Heart right ventricle (tissue), 16 donors: ENCODE data around the gene PARD3. TPM values are rescaled to one million over a fixed set of nuclear protein-coding genes. Genes with fewer than 3 reads are reported as not detected.

Source experiments
- ATAC-seq, 8 donors: fragments of 200-7000 bp; cut with Tn5 transposase; one replicate each; pipeline ENCODE4 v1.9.1; 2020; ENCODE audit warnings: mild to moderate bottlenecking in 8 of 8, moderate library complexity in 8 of 8, moderate number of reproducible peaks in 1 of 8
- DNase-seq, 2 donors: peaks; one replicate each; pipeline ENCODE4 v3.0.0-alpha.2; 2020
- H3K27ac ChIP-seq, 10 donors: fragments of 200-600 bp; sonication (generic) in 2 of 10; one replicate each; pipeline versions ENCODE4 v1.5.0 to v1.8.0; 2020 to 2022; ENCODE audit warnings: mild to moderate bottlenecking in 3 of 10
- H3K27me3 ChIP-seq, 7 donors: fragments of 200-600 bp; one replicate each; pipeline ENCODE4 v1.8.0; 2021 to 2022; ENCODE audit warnings: mild to moderate bottlenecking in 2 of 7
- H3K36me3 ChIP-seq, 9 donors: fragments of 200-600 bp; sonication (generic) in 1 of 9; one replicate each; pipeline versions ENCODE4 v1.5.0 to v1.8.0; 2020 to 2022; ENCODE audit warnings: mild to moderate bottlenecking in 2 of 9
- H3K4me1 ChIP-seq, 9 donors: fragments of 200-600 bp; sonication (generic) in 1 of 9; one replicate each; pipeline versions ENCODE4 v1.5.0 to v1.8.0; 2020 to 2022; ENCODE audit warnings: mild to moderate bottlenecking in 4 of 9
- H3K4me3 ChIP-seq, 10 donors: fragments of 200-600 bp; sonication (generic) in 2 of 10; one replicate each; pipeline versions ENCODE4 v1.5.0 to v1.8.0; 2020 to 2022; ENCODE audit warnings: mild to moderate bottlenecking in 7 of 10, moderate library complexity in 2 of 10
- H3K9me3 ChIP-seq, 11 donors: fragments of 200-600 bp in 10 of 11; sonication (generic) in 2 of 11; one replicate each; pipeline versions ENCODE4 v1.5.0 to v1.8.0; 2013 to 2022; ENCODE audit warnings: mild to moderate bottlenecking in 2 of 11, control low read depth in 1 of 11, moderate library complexity in 1 of 11
- CTCF ChIP-seq, 9 donors: fragments of 200-600 bp; sonication (generic) in 2 of 9; IDR thresholded peaks; one replicate each; pipeline versions ENCODE4 v1.5.0 to v1.8.0; 2021 to 2022; ENCODE audit warnings: antibody characterized with exemption in 9 of 9, mild to moderate bottlenecking in 5 of 9, moderate library complexity in 1 of 9
- WGBS, 2 donors: extraction: QIAGEN DNeasy Blood & Tissue Kit; methylation state at CpG; one replicate each; pipeline ENCODE4 v1.1.7; 2013; ENCODE audit warnings: inconsistent platforms in 1 of 2; 5-methylcytosine and 5-hydroxymethylcytosine counted together
- intact Hi-C, 10 donors: fragments of 100-400 bp; cut with DNase I; formaldehyde crosslinking; loops; one replicate each; pipeline versions ENCODE4 v1.11.1 to v1.14.2; 2022
- polyA plus RNA-seq, 2 donors: library from polyadenylated mRNA; stranded (reverse); fragments of 200-250 nt; gene quantifications; one replicate each; pipeline ENCODE4 v1.2.3, GENCODE V29; 2013
- total RNA-seq, 10 donors: library from RNA; stranded (reverse); fragmentation: NEBNext Ultra II Directional in 3 of 10; extraction: Animal tissue kit (Norgen Biotek cat#: 25700) in 3 of 10; gene quantifications; one replicate each; pipeline versions ENCODE4 v1.2.1 to v1.2.4, GENCODE V29; 2021 to 2023
- donor health status: Arrhythmogenic right ventricular cardiomyopathy.
- donor health status: ischemic (EF 13 %, LVEDD 7.1; RV severe dilation, severe dysfunction).
- donor health status: healthy with polysubstance abuse.
- donor health status: DM: no; HTN: yes; CAD: no.
- donor health status: DM: no; HTN: no; CAD: no.
- donor health status: ischemic (EF 25% LVEDD 6.9; RV normal size, moderate dysfunction).
- donor health status: ischemic (EF 25% LVEDD 5.7; RV mildly dilated, moderate dysfunction).
- donor health status: healthy.
- donor health status: DM: yes; HTN: yes; CAD: no.
- donor health status: Ischemic cardiomyopathy.
- donor health status: ischemic (EF 35%, LVEDD 5.7; RV mildly dilated, moderate dysfunction).
- donor health status: nonischemic (EF 11% LVEDD 7.7; RV severe dilation, severe dysfunction).
- donor health status: DM: yes; HTN: yes; CAD: no.
- donor health status: PGD.
- donor health status: ischemic (EF 29% LVEDD 5.4; RV normal size, mild dysfunction).
- donor health status: nonischemic (EF 23%, LVEDD 6.1; RV moderate dilation, normal function).

Gene PARD3
- total and polyA plus RNA-seq, 12 donors, result 19.7 to 41.8 (median 34.2) TPM

- Histone ChIP-seq H3K9me3 (no peaks in the 10 kb centered on the region), H3K27me3 (no peaks in the 10 kb centered on the region), H3K4me3 (no peak overlapping the region), H3K4me1 (peaks cover 0 to 3% (median under 1%) of the 10 kb centered on the region in 9 donors), H3K27ac (no peak overlapping the region), H3K36me3 (peaks cover 0 to 12% (median 0%) of the 10 kb centered on the region in 9 donors)
- 93 to 95% methylated on average over 10 of the region's 10 CpGs for whole genome bisulfite sequencing, 2 donors
- intact Hi-C loops, result no loop called here
- ATAC-seq, result no peak
- DNase-seq, result no peak
- no peak for TF ChIP-seq CTCF (IDR thresholded peaks at IDR 0.05)
Observed at GRCh38 chr10:34111179-34111578, 703.9 kb downstream of the PARD3 start.

GRCh38 chr10:34109952-34110702, 705.0 kb downstream of the PARD3 start:
- Histone ChIP-seq H3K4me1 (no peaks in the 10 kb centered on the region), H3K4me3 (no peak overlapping the region), H3K9me3 (no peaks in the 10 kb centered on the region), H3K27me3 (no peaks in the 10 kb centered on the region), H3K36me3 (peaks cover 0 to 12% (median 0%) of the 10 kb centered on the region in 9 donors), H3K27ac (no peak overlapping the region)
- 89 to 90% methylated on average over 20 of the region's 20 CpGs for WGBS, 2 donors
- ATAC-seq (no peak), DNase-seq (no peak)
- TF ChIP-seq CTCF (IDR thresholded peaks at IDR 0.05), result no peak
- intact Hi-C loops, result no loop called here

- intact Hi-C loops, result no loop called here
- peak in 2 of 8 donors; percentile 58 to 71 for ATAC-seq
Observed at GRCh38 chr10:34109495-34109894, 705.6 kb downstream of the PARD3 start.

More at GRCh38 chr10:34109495-34109894, 705.6 kb downstream of the PARD3 start:
- H3K9me3 ChIP-seq, result no peaks in the 10 kb centered on the region
- 82 to 88% methylated on average over 7 of the region's 7 CpGs for WGBS, 2 donors
- no peak overlapping the region for H3K27ac ChIP-seq
- TF ChIP-seq CTCF (IDR thresholded peaks at IDR 0.05), result no peak
- H3K4me1 ChIP-seq, result no peaks in the 10 kb centered on the region
- no peaks in the 10 kb centered on the region for H3K27me3 ChIP-seq
- peaks cover 0 to 12% (median 0%) of the 10 kb centered on the region in 9 donors for H3K36me3 ChIP-seq
- DNase-seq, result no peak
- no peak overlapping the region for H3K4me3 ChIP-seq
